NCI-H1417 (cell line): ENCODE results near the gene UVRAG.
"Not testable (repeated sequence)": the region's sequence is repeated elsewhere in the genome, so short reads cannot be mapped to it uniquely, and the experiment has no call there.

Experiments
- DNase-seq, 3 experiments: peaks; one replicate each; lab custom pipeline; 2025; lab: John Stamatoyannopoulos, UW

Gene UVRAG

DNA sequence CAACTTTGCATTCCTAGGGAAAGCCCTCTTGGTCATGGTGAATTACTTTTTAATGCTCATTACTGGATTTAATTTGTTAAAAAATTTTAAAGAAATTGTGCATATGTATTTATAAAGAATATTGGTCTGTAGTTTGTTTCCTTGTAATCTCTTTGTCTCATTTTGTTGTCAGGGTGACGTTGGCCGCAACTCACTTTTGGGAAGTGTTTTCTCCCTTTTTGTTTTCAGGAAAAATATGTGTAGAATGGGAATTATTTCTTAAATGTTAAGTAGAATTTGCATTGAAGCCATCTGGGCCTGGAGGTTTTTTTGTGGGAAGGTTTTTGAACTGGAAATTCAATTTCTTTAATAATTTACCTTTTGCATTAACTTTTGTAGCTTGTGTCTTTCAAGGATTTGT lies 149.1 kb downstream of the UVRAG start:
- DNase-seq: no peak

DNA sequence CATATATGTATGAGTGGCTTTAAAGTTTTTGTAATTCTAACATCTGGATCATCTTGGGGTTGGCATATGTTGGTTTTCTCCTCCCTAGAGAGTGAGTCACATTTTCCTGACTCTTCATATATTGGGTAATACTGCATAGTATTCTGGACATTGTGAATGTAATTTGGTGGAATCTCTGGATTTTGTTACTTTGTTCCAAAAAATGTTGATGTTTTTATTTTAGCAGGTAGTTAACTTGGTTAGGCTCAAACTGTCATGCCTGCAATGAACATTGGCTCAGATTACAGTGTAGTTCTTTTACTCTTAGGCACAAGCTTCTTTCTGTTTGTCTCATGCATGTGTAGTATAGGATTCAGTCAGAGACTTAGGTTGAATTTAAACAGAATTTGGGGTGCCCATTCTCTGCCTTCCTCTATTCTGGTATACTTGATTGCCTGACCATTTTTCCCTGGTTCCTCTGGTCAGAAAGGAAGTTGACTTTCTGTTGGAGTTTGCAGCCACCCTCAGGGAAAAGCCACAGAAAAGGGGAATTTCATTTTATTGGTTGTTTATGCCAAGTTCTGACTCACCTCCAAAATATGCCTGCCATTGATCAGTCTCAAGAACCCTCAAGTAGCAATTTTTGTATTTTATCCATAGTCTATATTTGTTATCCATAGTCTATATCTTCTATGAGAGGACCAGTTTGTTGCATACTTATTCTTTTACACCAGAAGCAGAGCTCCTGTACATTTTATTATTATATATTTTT lies 151.7 kb downstream of the UVRAG start:
- no peak for DNase-seq

DNA sequence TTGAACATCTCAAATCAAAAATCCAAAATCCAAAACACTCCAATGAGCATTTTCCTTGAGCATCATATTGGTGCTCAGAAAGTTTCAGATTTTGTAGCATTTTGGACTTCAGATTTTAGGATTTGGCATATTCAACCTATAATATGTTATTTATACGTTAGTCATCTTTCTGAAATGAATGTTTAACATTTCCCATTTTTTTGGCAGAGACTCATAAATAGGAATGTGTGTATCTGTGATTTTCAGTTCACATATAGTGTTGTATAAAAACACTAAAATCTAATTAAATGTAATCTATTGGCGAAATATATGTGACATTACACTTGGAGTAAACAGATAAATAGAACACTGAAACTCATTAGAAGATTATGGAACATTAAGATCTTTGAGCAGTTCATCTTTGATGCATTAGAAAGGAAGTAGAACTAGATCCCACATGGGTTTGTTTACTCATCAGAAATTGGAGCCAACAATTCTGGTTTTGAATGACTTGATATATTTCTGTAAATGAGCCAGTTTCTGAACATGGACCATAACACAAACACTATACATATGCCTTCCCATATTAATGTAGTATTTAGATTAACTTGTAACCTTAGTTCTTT lies 153.1 kb downstream of the UVRAG start:
- DNase-seq: no peak

DNA sequence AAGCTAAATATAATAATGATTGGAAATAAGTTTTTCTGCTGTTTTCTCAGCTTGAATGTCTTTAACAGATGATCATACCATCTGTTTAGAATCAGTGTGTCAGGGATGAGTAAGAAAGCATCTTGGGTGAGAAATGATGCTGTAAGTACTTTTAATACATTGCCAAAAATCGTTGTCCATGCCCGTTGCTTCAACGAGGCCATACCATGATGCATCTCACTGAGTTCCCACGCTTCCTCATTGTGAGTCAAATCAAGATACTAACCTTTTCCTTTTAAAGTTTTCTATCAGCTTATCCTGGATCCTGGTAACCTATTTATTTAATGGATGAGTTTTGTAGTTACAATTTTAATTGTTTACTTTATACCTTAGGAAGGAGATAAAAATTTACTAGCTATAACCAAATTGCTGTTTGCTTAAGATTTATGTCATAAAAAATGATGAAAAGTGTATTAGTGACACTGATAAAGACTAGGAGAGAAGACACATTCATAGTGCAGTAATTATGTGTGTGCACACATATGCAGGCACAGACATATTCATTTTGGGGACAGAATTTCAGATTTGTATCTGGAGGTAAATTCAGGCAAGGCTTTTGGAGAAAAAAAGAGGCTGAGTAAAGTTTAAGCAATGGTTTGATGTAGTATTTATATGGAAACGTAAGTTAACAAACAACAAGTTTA lies 154.8 kb downstream of the UVRAG start:
- no peak for DNase-seq

DNA sequence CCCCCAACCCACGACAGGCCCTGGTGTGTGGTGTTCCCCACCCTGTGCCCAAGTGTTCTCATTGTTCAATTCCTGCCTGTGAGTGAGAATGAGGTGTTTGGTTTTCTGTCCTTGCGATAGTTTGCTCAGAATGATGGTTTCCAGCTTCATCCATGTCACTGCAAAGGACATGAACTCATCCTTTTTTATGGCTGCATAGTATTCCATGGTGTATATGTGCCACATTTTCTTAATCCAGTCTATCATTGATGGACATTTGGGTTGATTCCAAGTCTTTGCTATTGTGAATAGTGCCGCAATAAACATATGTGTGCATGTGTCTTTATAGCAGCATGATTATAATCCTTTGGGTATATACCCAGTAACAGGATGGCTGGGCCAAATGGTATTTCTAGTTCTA lies 158.7 kb downstream of the UVRAG start:
- not testable (repeated sequence) for DNase-seq

DNA sequence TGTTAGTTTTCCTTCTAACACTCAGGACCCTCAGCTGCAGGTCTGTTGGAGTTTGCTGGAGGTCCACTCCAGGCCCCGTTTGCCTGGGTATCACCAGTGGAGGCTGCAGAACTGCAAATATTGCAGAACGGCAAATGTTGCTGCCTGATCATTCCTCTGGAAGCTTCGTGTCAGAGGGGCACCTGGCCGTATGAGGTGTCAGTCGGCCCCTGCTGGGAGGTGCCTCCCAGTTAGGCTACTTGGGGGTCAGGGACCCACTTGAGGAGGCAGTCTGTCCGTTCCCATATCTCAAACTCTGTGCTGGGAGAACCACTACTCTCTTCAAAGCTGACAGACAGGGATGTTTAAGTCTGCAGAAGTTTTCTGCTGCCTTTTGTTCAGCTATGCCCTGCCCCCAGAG lies 164.1 kb downstream of the UVRAG start:
- not testable (repeated sequence) for DNase-seq

DNA sequence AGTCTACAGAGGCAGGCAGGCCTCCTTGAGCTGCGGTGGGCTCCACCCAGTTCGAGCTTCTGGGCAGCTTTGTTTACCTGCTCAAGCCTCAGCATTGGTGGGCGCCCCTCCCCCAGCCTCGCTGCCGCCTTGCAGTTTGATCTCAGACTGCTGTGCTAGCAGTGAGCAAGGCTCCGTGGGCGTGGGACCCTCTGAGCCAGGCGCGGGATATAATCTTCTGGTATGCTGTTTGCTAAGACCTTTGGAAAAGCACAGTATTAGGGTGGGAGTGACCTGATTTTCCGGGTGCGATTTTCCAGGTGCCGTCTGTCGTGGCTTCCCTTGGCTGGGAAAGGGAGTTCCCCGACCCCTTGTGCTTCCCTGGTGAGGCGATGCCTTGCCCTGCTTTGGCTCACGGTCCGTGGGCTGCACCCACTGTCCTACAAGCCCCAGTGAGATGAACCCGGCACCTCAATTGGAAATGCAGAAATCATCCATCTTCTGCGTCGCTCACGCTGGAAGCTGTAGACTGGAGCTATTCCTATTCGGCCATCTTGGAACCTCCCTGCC lies 164.5 kb downstream of the UVRAG start:
- DNase-seq: not testable (repeated sequence)

DNA sequence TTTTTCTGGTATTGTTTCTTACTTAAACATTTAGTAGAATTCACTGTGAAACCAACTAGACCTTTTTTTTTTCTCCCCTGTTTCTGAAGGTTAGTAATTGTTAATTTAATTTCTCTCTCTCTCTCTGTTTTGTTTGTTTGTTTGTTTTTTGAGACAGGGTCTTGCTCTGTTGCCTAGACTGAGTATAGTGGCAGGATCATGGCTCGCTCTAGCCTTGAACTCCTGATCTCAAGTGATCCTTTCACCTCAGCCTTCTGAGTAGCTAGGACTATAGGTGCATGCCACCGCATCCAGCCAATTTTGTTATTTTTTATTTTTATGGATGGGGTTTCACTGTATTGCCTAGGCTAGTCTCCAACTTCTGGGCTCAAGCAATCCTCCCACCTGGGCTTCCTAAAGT lies 165.0 kb downstream of the UVRAG start:
- no peak for DNase-seq

DNA sequence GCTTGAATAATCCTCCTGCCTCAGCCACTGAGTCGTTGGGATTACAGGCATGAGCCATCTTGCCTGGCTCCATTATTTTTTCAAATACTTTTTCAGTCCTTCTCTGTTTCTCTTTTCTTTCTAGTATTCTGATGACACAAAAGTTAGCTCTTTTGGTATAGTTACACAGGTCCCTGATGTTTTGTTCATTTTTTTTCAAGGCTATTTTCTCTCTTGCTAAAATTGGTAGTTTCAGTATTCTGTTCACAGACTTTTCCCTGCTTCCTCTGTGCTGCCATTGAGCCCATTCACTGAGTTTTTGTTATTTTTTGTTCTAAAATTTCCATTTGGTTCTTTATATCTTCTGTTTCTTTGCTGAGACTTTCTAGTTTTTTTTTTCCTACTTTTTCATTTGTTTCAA lies 166.5 kb downstream of the UVRAG start:
- no peak for DNase-seq

DNA sequence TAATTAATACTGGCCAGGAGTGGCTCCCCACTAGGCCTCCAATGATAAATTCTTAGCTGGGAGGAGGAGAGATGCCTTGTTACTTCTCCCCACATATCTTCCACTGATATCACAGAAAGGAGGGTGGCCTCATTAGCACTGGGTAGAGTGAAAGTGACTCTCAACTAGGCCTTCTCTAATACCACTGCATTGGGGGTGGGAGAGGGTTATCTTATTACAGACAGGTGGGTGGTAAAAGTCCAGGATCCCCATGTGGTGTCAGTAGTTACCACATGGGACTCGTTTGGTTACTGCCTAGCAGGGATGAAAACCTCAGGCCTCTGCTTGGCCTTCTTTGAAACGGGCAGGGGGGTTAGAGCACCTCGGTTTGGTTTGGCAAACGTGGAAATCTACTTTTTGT lies 167.3 kb downstream of the UVRAG start:
- DNase-seq: no peak

DNA sequence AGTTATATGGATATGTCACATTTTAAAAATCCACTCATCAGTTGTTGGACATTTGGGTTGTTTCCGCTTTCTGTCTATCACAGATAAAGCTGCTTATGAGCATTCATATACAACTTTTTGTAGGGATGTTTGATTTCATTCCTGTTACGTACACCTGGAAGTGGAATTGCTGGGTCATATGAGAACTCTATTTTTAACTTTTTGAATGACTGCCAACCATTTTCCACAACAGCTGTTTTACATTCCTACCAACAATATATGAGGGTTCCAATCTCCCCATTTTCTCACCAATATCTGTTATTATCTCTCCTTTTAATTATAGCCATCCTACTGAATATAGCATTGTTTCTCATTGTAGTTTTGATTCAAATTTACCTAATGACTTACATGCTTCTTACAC lies 172.0 kb downstream of the UVRAG start:
- DNase-seq: no peak

DNA sequence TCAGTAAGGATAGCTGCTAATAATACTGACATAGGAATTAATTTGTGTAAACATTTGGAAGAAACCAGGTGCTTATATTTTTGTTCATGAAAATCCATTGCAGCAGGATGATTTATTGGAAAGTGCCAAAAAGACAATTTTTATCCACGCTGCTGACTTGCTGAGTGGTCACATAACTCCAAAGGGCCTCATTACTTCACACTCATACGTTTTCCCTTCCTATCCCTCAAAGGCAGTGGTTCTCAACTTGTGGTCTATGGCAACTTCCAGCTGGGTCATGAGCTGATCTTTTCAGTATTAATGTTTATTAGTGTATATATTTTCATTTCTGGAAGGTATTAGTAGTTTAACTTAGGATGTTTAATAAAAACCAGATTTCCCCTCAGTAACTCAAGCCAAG lies 178.1 kb downstream of the UVRAG start:
- peak in 1 of 3 experiments; percentile 15 for DNase-seq

DNA sequence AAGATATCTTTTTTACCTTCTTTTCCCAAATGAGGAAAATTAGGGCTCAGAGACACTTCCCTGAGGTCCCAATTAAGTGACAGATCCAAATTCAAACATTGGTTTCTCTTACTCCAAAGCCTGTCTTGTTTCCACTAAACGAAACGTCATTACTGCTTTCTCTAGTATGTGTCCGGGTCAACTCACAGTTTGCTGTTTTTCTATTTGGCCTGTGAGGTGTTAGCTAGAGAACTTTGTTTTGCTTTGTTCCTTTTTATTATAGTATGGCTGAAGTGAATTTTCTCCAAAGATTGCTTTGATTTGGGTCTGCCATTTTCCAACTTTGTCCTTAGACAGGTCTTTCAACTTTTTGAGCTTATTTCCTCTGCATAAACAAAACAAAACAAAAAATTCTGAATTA lies 179.6 kb downstream of the UVRAG start:
- no peak for DNase-seq

DNA sequence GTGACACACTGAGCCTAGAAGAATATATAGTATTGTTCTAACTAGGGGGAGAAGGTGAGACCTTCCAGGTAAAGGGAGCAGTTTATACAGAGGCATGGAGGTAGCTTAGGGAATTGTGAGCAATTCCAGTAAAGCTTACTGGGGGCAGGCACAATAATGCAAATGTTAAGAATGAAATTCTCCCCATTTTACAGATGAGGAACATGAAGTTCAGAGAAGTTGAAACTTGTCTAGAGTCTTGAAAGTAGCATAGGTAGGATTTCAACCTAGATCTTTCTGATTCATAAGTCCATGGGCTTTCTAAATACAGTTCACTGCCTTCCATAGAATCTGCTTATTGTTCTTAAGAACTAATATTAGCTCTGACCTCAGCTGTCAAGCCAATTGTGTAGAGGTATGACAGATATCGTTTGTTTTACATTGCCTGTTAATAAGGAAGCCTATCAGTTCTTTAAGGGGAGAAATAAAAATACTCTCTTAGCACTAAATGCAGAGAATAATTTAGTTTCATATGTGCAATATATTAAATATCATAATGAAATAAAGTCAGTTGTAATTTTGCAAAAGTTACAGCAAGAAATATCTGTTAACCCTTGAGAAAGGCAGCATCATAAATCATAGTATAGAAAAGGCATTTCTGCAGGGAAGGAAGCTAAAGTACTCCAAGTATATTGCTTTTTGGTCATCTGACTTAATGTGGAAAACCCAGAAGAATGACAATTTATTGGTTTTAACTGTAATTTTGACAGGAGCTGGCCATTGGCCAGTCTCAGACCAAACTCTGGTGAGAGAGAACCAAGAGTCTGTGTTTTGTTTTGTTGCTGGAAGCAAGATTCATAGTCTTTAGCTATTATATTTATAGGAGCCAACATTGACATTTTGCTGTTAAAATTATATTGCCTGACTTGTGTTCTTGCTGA lies 181.8 kb downstream of the UVRAG start:
- peak in 1 of 3 experiments; percentile 28 for DNase-seq

DNA sequence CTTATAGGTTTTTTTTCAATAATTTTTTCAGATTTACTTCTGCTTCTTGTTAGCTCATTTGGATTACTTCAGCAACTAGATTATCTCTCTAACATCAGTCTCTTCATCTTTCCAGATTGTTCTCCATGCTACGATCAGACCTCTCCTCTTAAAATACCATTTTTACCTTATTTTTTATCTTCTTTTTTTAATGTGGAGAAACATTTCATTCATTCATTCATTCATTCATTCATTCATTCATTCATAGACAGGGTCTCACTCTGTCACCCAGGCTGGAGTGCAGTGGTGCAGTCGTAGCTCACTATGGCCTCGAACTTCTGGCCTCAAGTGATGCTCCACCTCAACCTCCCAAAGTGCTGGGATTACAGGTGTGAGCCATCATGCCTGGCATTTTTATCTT lies 189.4 kb downstream of the UVRAG start:
- DNase-seq: no peak

DNA sequence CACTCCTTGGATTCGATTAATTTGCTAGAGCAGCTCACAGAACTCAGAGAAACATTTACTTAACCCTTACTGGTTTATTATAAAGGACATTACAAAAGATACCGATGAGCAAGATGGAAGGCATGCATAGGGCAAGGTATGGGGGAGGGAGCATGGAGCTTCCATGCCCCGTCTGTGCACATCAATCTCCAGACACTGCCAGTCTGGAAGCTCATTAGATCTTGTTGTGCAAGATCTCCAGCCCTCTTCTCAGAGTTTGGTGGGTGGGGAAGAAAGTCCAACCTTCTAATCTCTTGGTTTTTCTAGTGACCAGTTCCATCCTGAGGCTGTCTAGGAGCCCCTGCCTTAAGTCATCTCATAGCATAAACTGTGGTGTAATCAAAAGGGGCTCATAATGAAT lies 190.7 kb downstream of the UVRAG start:
- no peak for DNase-seq

DNA sequence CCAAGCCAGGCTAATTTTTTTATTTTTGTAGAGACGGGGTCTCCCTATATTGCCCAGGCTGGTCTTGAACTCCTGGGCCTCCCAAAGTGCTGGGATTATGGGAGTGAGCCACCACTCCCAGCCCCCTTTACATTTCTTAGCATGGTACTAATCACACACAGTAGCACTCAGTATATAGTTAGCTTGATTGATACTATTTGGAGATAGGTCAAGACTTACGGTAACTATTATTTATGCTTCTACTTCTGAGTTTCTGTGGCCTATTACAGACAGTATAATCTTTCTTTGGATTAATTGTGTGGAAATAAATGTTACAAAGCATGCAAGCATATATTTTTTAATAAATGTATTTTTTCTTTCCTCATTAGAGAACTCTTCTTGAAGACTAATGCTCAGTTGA lies 192.2 kb downstream of the UVRAG start:
- DNase-seq: no peak

DNA sequence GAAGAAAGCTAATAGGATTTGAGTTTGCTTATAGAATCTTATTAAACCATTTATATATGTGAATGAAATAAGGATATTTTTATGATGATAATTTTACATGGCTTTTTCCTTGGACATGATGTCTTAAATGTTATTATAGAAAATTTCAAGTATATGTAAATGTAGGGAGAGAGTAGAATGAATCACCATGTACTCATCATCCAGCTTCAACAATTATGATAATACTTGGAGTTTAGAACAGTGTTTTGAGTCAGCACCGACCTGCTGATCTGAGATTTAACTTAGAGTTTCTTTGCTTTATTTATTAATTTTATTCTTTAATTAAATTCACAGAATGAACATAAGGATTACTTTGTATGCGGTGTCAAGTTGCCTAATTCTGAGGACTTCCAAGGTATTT lies 193.5 kb downstream of the UVRAG start:
- DNase-seq: no peak

DNA sequence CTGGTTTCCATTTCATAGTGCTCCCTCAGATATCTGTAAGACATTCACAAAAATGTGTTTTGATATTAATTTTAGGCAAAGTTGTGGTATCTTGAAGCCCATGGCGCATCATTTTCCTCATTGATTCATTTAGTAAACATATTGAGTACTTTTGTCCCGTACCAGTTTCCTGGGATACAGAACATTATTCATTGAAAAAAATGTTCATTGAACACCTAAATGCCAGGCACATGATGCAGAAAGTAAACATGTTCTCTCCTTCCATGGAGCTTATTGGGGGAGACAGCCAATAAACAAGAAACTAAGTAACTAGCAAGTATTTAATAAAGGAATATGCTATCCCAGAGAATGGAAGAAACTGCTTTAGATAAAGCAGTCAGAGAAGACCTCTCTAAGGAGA lies 195.0 kb downstream of the UVRAG start:
- DNase-seq: no peak

DNA sequence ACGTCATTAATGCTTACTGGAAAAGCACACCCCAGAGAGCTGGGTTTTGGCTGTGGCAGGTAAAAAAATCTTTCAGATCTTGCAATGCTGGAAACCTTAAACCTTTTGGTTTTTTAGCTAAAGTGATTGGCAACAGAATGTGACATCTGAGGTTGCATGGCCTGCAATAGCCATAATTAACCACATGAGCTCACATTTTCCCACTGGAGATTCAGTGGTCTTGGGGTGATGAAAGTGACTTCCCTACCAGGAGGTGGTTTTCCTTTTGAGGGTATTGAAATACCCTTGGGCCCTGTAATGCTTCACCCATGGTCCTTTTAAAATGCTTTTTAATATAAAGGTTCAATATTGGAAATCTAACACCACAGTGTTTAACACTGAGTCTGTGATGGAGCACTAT lies 198.5 kb downstream of the UVRAG start:
- no peak for DNase-seq

DNA sequence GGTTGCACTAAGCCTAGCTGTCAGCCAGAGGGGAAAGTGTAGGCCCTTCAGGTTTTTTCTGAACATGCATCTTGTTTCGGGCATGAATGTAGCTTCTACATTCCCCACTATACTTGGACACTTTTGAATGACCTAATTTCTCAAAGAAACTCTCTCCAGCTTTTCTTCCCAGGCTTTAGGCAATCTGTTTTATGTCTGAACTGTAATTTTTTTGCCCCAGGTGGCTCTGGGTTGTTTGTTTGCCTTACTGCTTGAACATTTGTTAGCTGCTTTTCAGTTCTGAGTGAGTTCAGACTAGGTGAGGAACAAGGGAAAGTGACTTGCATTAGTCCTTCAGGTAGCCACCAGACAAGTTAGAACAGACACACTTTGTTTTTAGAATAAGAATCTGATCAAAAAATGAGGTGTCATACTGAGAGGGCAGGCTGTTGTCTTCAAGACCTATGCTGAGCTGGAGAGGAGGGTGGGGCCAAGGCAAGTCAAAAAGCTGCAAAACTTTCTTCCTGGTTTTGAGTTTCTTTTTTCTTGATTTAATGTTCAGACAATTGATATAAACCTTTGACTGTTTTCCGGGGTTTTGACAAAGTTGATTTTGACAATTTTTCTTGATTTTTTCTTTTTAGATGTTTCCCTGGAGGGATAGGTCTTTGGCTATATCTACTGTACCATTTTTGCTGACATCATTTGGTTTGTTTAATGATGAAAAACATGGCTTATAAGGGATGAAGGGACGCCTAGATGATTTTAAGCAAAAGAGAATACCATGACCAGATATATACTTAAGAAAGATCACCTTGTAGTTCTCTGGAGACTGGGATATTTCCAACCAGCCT lies 208.4 kb downstream of the UVRAG start:
- DNase-seq: peak in 1 of 3 experiments; percentile 49
